AG04449 (cell line): Measurements from ENCODE around the gene PDE4B.

Experiments used
- CTCF ChIA-PET: fragments of 350-600 bp; formaldehyde crosslinking; extraction: SDS; loops from one replicate; lab custom pipeline; 2021; ENCODE audit warnings: antibody characterized with exemption; lab: Yijun Ruan, JAX
- POLR2A ChIA-PET: fragments of 400-600, 350-600 bp; formaldehyde crosslinking; extraction: SDS; loops from one replicate; lab custom pipeline; 2020; ENCODE audit warnings: antibody characterized with exemption, inconsistent platforms; lab: Yijun Ruan, JAX
- DNase-seq: peaks from one replicate; pipeline ENCODE4 v3.0.0-alpha.2; 2010; ENCODE audit warnings: low read depth, low spot score
- H3K4me3 ChIP-seq: 2 replicates; pipeline ENCODE4 v1.5.1; 2011; ENCODE audit warnings: low read depth, mild to moderate bottlenecking, control low read depth, low read length
- CTCF ChIP-seq: IDR thresholded peaks from one replicate; pipeline ENCODE4 v1.5.1; 2011; ENCODE audit warnings: mild to moderate bottlenecking, moderate library complexity, low read length, control low read depth, inconsistent platforms; ENCODE audit not compliant: insufficient read depth; ENCODE audit errors: missing control alignments

PDE4B gene

GRCh38 chr1:66137235-66137634 is 344.5 kb downstream of the PDE4B start:
- CTCF ChIA-PET = no interaction called here
- DNase-seq = peak; percentile 0
- POLR2A ChIA-PET = no interaction called here

GRCh38 chr1:66138613-66139012 is 345.9 kb downstream of the PDE4B start:
- no peak overlapping the region for H3K4me3 ChIP-seq
- no peak for TF ChIP-seq CTCF
- ChIA-PET POLR2A (no interaction called here), CTCF (interaction anchor here (0.8 kb wide), 1 partner anchor 104 kb away, joined by 3 read pairs; no protein-coding TSS in a partner anchor)
- DNase-seq = no peak

More at GRCh38 chr1:66137235-66137634, 344.5 kb downstream of the PDE4B start:
- H3K4me3 ChIP-seq = no peak overlapping the region
- TF ChIP-seq CTCF = no peak

GRCh38 chr1:66140072-66140471 is 347.4 kb downstream of the PDE4B start:
- no peak overlapping the region for H3K4me3 ChIP-seq
- DNase-seq = no peak
- ChIA-PET CTCF (no interaction called here), POLR2A (no interaction called here)
- no peak for TF ChIP-seq CTCF

GRCh38 chr1:66143651-66144050 is 351.0 kb downstream of the PDE4B start:
- ChIA-PET CTCF (no interaction called here), POLR2A (no interaction called here)
- no peak overlapping the region for H3K4me3 ChIP-seq
- no peak for TF ChIP-seq CTCF
- DNase-seq = no peak

GRCh38 chr1:66147226-66147835 is 354.6 kb downstream of the PDE4B start:
- CTCF ChIA-PET = no interaction called here

GRCh38 chr1:66152034-66152433 is 359.3 kb downstream of the PDE4B start:
- no peak overlapping the region for H3K4me3 ChIP-seq
- DNase-seq = no peak
- no peak for TF ChIP-seq CTCF
- CTCF ChIA-PET = interaction anchor here (1.1 kb wide), 1 partner anchor 90 kb away, joined by 4 read pairs; no protein-coding TSS in a partner anchor
- POLR2A ChIA-PET = no interaction called here

More at GRCh38 chr1:66147226-66147835, 354.6 kb downstream of the PDE4B start:
- no peak for TF ChIP-seq CTCF
- POLR2A ChIA-PET = no interaction called here
- no peak overlapping the region for H3K4me3 ChIP-seq
- no peak for DNase-seq
